Activated naive CD8-positive, alpha-beta T cell treated with anti-CD3 and anti-CD28 coated beads for 36 hours (primary cell): ENCODE measurements around the gene TRIM52. TPM values are rescaled to one million over a fixed set of nuclear protein-coding genes. Genes with fewer than 3 reads are reported as not detected.
"Not testable (repeated sequence)": the region's sequence is repeated elsewhere in the genome, so short reads cannot be mapped to it uniquely, and the experiment has no call there.

Experiments
- DNase-seq: peaks from one replicate; pipeline ENCODE4 v3.0.0; 2021
- H3K27ac Mint-ChIP-seq: one replicate; pipeline ENCODE4 v1.8.0; 2022; ENCODE audit warnings: mild to moderate bottlenecking, moderate library complexity, mixed read lengths
- H3K27me3 Mint-ChIP-seq: one replicate; pipeline ENCODE4 v1.8.0; 2022; ENCODE audit warnings: mild to moderate bottlenecking, mixed read lengths
- H3K36me3 Mint-ChIP-seq: one replicate; pipeline ENCODE4 v1.8.0; 2021; ENCODE audit warnings: mild to moderate bottlenecking, mixed read lengths
- H3K4me1 Mint-ChIP-seq: one replicate; pipeline ENCODE4 v1.8.0; 2021; ENCODE audit warnings: mixed read lengths
- H3K4me3 Mint-ChIP-seq: one replicate; pipeline ENCODE4 v1.8.0; 2022; ENCODE audit warnings: mild to moderate bottlenecking, moderate library complexity, mixed read lengths
- H3K9me3 Mint-ChIP-seq: one replicate; pipeline ENCODE4 v1.8.0; 2022; ENCODE audit warnings: mixed read lengths
- total RNA-seq, 2 experiments: library from RNA; stranded (reverse); gene quantifications; one replicate each; pipeline ENCODE4 v1.2.3, GENCODE V29; 2021

The TRIM52 gene
- total RNA-seq, 2 experiments from 2014 or later: 9.6 to 11.2 TPM

DNA sequence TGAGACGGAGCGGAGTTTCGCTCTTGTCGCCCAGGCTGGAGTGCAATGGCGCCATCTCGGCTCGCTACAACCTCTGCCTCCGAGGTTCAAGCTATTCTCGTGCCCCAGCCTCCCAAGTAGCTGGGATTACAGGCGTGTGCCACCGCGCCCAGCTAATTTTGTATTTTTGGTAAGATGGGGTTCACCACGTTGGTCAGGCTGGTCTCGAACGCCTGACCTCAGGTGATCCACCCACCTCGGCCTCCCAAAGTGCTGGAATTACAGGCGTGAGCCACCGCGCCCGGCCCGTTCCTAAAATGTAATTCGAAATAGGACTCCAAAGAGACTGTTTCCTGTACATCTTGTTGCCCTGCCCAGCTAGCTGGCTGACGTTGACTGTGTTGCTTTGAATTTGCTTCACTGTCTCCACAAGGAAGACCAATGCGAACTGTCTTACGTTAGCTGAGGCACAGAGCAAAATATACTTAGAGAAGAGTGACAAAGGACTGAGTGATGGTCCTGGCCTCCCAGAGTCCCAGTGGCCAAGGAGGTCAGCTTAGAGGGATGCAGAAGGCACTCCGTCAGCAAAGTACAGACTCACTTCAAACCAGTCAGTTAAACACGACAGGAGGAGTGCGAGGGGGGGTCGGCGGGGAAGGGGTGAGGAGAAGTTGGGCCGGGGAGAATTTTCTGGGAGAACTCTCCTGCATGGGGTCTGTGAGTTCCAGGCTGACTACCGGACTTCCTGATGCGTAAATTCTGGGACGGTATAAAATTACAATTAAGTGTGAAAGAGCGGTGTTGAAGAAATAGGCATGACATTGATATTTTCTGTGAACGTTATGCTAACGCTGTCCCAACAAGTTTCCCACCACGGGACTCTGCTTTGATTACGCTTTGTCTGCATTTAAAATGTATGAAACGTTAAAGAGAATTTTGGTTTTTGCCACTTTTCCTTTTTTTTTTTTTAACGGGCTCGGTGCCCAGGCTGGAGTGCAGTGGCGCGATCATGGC is 44.6 kb downstream of the TRIM52 start:
- Mint-ChIP-seq H3K36me3 (peaks cover 3% of the 10 kb centered on the region), H3K4me3 (peak overlapping the region; percentile 83), H3K9me3 (peaks cover 2% of the 10 kb centered on the region), H3K27me3 (peaks cover 8% of the 10 kb centered on the region), H3K27ac (peak overlapping the region; percentile 78), H3K4me1 (peaks cover 33% of the 10 kb centered on the region)
- DNase-seq: peak; percentile 26

DNA sequence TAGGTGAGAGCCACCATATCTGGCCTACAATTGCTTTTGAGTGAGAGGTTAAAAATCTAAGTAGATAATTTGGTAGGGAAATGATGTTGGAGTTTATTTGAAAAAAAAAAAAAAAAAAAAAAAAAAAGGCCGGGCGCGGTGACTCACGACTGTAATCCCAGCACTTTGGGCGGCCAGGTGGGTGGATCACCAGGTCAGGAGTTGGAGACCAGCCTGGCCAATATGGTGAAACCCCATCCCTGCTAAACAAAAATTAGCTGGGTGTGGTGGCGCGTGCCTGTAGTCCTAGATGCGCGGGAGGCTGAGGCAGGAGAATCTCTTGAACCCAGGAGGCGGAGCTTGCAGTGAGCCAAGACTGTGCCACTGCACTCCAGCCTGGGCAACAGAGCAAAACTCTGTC is 46.7 kb downstream of the TRIM52 start:
- not testable (repeated sequence) for H3K36me3 Mint-ChIP-seq, H3K4me3 Mint-ChIP-seq, H3K9me3 Mint-ChIP-seq, DNase-seq, H3K27ac Mint-ChIP-seq, H3K27me3 Mint-ChIP-seq
- peaks cover 23% of the 10 kb centered on the region for H3K4me1 Mint-ChIP-seq

DNA sequence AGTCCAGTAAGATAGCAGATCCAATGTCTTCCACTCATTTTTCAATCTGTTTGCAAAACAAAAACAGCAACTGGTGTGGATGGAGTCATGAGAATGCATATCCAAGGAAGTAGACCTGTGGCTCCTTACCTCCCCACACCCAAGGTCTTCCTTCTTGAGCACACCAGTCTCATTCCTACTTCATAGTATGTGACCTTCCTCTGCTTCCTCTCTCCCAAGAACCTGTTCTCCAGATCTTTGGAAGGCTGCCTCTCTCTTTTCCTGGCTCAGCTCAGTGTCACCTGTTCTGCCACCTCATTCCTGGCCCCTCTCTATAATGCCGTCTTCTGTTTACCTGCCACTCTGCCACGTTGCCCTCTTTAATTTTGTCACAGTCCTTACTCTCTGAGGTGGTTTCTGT is 48.0 kb downstream of the TRIM52 start:
- H3K36me3 Mint-ChIP-seq: no peaks in the 10 kb centered on the region
- H3K27ac Mint-ChIP-seq: no peak overlapping the region
- H3K4me1 Mint-ChIP-seq: peaks cover 19% of the 10 kb centered on the region

DNA sequence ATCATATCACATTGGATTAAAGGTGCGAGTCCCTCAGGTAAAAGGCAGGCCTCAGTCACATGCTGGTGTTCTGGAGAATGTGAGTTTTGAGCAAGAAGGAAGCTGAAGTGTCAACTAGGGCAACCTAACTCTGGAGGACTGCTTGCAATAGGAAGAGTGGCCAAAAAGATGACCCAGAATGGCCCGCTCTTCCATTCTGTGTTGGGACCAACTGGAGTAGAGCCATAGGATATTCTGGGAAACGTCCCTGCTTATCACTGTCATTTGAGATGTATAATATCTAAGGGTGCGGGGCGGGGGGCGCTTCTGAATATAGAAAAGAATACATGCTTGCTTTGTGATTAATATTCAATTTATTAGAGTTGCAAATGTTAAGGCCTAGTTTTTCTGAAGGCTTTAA is 48.9 kb downstream of the TRIM52 start:
- Mint-ChIP-seq H3K4me3 (no peak overlapping the region), H3K36me3 (peaks cover 4% of the 10 kb centered on the region)

More for the DNA sequence above, 48.0 kb downstream of the TRIM52 start:
- no peak for DNase-seq
- Mint-ChIP-seq H3K4me3 (no peak overlapping the region), H3K9me3 (no peaks in the 10 kb centered on the region), H3K27me3 (peaks cover under 1% of the 10 kb centered on the region)

DNA sequence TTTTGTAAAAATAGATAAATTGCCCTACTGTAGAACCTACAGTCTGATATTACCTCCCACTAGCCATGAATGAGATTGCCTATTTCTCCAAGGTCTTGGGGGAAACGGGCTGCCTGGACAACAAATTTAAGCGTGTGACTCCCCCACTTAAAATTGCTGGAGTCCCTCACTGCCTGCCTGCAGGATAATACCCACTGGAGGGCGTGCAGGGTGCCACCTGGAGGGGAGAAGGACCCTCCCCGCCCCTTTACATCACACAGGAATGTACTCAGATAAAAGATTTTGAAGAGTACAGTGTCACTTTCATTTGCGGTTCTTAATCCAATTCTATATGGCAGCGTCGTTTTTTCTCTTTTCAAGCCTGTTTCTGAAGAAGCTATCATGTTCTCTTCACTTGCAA is 49.7 kb downstream of the TRIM52 start:
- no peak for DNase-seq
- Mint-ChIP-seq H3K4me1 (peaks cover 25% of the 10 kb centered on the region), H3K27ac (no peak overlapping the region), H3K27me3 (peaks cover 14% of the 10 kb centered on the region), H3K4me3 (no peak overlapping the region), H3K36me3 (peaks cover 8% of the 10 kb centered on the region), H3K9me3 (peaks cover 3% of the 10 kb centered on the region)

More for the DNA sequence above, 48.9 kb downstream of the TRIM52 start:
- Mint-ChIP-seq H3K4me1 (peaks cover 22% of the 10 kb centered on the region), H3K27ac (no peak overlapping the region), H3K9me3 (peaks cover 3% of the 10 kb centered on the region), H3K27me3 (peaks cover 6% of the 10 kb centered on the region)
- DNase-seq: no peak

DNA sequence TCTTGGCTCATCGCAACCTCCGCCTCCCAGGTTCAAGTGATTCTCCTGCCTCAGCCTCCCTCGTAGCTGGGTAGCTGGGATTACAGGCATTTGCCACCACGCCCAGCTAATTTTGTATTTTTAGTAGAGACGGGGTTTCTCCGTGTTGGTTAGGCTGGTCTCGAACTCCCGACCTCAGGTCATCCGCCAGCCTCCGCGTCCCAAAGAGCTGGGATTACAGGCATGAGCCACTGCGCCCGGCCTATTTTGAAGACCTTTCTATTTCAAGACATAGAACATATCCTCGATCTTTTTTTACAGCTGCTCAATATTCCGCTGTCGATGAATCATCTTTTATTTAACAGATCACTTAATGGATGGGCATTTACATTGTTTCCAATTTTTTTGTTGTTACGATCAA is 50.2 kb downstream of the TRIM52 start:
- not testable (repeated sequence) for H3K9me3 Mint-ChIP-seq, H3K27ac Mint-ChIP-seq, H3K36me3 Mint-ChIP-seq, H3K4me3 Mint-ChIP-seq, DNase-seq
- Mint-ChIP-seq H3K27me3 (peaks cover 19% of the 10 kb centered on the region), H3K4me1 (peaks cover 27% of the 10 kb centered on the region)

DNA sequence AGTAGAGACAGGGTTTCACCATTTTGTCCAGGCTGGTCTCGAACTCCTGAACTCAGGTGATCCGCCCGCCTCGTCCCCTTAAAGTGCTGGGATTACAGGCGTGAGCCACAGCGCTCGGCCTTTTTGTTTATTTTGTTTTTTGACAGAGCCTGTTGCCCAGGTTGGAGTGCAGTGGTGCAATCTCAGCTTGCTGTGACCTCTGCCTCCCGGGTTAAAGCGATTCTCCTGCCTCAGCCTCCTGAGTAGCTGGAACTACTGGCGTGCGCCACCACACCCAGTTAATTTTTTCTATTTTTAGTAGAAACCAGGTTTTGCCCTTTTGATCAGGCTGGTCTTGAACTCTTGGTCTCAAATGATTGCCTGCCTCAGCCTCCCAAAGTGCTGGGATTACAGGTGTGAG is 50.8 kb downstream of the TRIM52 start:
- H3K27ac Mint-ChIP-seq, H3K9me3 Mint-ChIP-seq, H3K36me3 Mint-ChIP-seq, DNase-seq, H3K4me3 Mint-ChIP-seq: not testable (repeated sequence)
- H3K27me3 Mint-ChIP-seq: peaks cover 23% of the 10 kb centered on the region
- H3K4me1 Mint-ChIP-seq: peaks cover 30% of the 10 kb centered on the region

DNA sequence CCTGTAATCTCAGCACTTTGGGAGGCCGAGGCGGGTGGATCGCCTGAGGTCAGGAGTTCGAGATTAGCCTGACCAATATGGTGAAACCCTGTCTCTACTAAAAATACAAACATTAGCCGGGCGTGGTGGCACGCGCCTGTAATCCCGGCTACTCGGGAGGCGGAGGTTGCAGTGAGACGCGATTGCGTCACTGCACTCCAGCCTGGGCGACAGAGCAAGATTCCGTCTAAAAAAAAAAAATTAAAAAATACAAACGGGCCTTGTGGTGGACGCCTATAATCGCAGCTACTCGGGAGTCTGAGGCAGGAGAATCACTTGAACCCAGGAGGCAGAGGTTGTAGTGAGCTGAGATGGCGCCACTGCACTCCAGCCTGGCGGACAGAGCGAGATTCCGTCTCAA is 51.9 kb downstream of the TRIM52 start:
- Mint-ChIP-seq H3K4me1 (peaks cover 30% of the 10 kb centered on the region), H3K27me3 (peaks cover 26% of the 10 kb centered on the region)
- not testable (repeated sequence) for H3K27ac Mint-ChIP-seq, H3K36me3 Mint-ChIP-seq, DNase-seq, H3K9me3 Mint-ChIP-seq, H3K4me3 Mint-ChIP-seq

DNA sequence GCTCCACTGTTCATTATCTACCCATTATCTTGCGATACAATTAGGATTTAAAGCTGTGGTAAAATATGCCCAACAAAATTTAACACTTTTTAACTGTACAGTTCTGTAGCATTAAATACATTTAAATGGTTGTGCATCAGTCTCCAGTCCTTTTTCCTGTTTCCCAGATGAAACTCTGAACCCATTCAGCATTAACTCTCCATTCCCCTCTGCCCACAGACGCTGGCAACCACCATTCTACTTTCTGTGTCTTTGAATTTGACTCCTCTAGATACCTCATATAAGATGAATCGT is 53.0 kb downstream of the TRIM52 start:
- Mint-ChIP-seq H3K36me3 (peaks cover 8% of the 10 kb centered on the region), H3K4me3 (peak overlapping the region; percentile 89), H3K27me3 (peaks cover 34% of the 10 kb centered on the region), H3K27ac (peak overlapping the region; percentile 95), H3K4me1 (peaks cover 30% of the 10 kb centered on the region), H3K9me3 (peaks cover 3% of the 10 kb centered on the region)
- no peak for DNase-seq

DNA sequence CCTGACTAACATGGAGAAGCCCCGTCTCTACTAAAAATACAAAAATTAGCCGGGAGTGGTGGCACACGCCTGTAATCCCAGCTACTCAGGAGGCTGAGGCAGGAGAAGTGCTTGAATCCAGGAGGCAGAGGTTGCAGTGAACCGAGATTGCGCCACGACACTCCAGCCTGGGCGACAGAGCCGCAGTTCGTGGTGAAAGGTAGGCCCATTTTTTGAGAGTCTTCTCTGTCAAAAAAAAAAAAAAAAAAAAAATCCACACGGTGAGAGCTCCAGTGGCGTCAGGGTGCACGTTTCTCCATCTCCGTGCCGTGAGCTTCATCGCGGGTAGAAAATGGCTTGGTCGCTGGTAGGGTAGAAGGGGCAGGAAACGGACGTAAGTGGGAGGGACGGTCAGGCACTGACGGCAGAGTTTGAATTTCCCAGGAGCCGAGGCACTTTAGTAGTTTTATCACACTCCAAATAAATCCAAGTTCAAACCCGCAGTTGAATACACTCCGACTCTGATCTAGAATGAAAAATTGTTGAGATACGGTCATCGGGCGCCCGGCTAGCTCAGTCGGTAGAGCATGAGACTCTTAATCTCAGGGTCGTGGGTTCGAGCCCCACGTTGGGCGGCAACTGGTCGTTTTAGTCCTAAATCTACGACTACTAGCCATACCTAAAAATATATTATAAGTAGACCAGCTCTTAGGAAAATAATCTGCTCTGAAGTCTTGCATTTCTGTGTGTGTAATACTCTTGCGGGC is 53.6 kb downstream of the TRIM52 start:
- peak overlapping the region; percentile 89 for H3K4me3 Mint-ChIP-seq
- H3K36me3 Mint-ChIP-seq: peaks cover 8% of the 10 kb centered on the region
- H3K27ac Mint-ChIP-seq: peak overlapping the region; percentile 95
- peak; percentile 83 for DNase-seq
- H3K9me3 Mint-ChIP-seq: peaks cover 3% of the 10 kb centered on the region
- H3K4me1 Mint-ChIP-seq: peaks cover 30% of the 10 kb centered on the region
- peaks cover 34% of the 10 kb centered on the region for H3K27me3 Mint-ChIP-seq

DNA sequence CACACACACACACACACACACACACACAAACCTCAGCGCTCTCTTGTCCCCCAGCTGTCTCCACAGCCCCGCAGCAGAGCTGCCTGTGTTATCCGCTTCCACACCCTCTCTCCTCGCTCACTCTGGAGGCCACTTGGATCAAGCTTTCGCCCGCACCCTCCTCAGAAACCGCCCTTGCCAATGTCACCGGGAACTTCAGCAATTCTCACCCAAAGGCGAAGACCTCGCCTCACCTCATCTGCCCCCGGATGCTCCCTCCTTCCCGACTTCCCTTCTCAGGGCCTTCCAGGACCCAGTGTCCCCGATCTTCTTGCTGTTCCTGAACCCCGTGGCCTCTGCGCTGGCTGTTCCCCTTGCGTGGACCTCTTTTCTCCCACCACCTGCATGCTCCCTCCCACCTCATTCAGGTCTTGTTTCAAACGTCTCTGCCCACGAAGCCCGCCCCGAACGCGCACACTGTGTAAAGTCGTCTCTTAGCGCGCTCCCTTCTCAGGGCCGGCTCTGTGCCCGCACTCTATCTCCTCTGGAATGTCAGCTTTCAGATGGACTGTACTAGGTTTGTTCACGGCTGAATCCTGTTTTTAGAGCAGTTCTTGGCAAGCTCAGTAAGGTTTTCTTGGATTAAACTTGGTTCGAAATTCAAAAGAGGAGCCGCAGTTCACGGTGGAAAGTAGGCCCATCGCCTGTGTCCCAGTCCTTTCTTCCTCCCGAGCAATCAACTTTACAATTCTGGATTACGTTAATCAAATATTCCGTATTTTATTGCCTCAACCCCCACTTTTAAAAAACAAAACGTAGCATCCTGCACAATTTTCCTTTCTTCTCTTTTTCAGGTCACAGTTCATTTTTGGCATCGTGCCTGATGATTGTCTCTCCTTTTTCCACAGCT is 54.9 kb downstream of the TRIM52 start:
- peaks cover 8% of the 10 kb centered on the region for H3K36me3 Mint-ChIP-seq
- H3K27ac Mint-ChIP-seq: peak overlapping the region; percentile 95
- H3K4me3 Mint-ChIP-seq: peak overlapping the region; percentile 89
- H3K9me3 Mint-ChIP-seq: peaks cover 3% of the 10 kb centered on the region
- H3K4me1 Mint-ChIP-seq: peaks cover 24% of the 10 kb centered on the region
- H3K27me3 Mint-ChIP-seq: peaks cover 34% of the 10 kb centered on the region
- no peak for DNase-seq

Other genes starting within 250 kb of the TRIM52 start
- gene BTNL9, start 220.9 kb downstream of the TRIM52 start, total RNA-seq: under 1 TPM in 1 of 2 experiments, not detected in 1; 0.12 TPM
- gene OR2V1, start 130.0 kb downstream of the TRIM52 start, total RNA-seq: not detected
- gene OR2V2, start 113.6 kb downstream of the TRIM52 start, total RNA-seq: not detected
- gene TRIM7, start 55.9 kb downstream of the TRIM52 start, total RNA-seq: under 1 TPM; 0.62 to 0.68 TPM
- 10 to 100 TPM; 34.2 to 37.6 TPM for gene TRIM41, start 37.9 kb downstream of the TRIM52 start, total RNA-seq
- 1,000 to 10,000 TPM; 2,517 to 2,594 TPM for gene RACK1, start 17.2 kb downstream of the TRIM52 start, total RNA-seq
- gene OR4F3, start 106.1 kb upstream of the TRIM52 start, total RNA-seq: not detected